Peyer's patch (tissue), 4 donors: Measurements from ENCODE around the gene SP8. TPM values are rescaled to one million over a fixed set of nuclear protein-coding genes. Genes with fewer than 3 reads are reported as not detected.

Experiments
- DNase-seq, 3 donors: peaks; one replicate each; pipeline ENCODE4 v3.0.0-alpha.2; 2017 to 2019
- H3K27ac ChIP-seq, 4 donors: fragments of 200-600 bp; sonication (generic); one replicate each; pipeline ENCODE4 v1.5.1; 2016 to 2019
- H3K27me3 ChIP-seq, 2 donors: fragments of 200-600 bp; sonication (generic); one replicate each; pipeline ENCODE4 v1.5.1; 2019
- H3K36me3 ChIP-seq, 3 donors: fragments of 200-600 bp; sonication (generic); one replicate each; pipeline ENCODE4 v1.5.1; 2016 to 2019
- H3K4me1 ChIP-seq, 4 donors: fragments of 200-600 bp; sonication (generic); one replicate each; pipeline ENCODE4 v1.5.1; 2016 to 2019
- H3K4me3 ChIP-seq, 4 donors: fragments of 200-600 bp; sonication (generic); 1 replicate in 3 of 4; 2 replicates in 1 of 4; pipeline ENCODE4 v1.5.1; 2016 to 2019; ENCODE audit warnings: mild to moderate bottlenecking in 1 of 4
- H3K9me3 ChIP-seq, 4 donors: fragments of 200-600 bp; sonication (generic); one replicate each; pipeline ENCODE4 v1.5.1; 2016 to 2019; ENCODE audit warnings: mild to moderate bottlenecking in 1 of 4
- CTCF ChIP-seq, 6 experiments: fragments of 450-650 bp in 4 of 6; fragments of 200-600 bp in 2 of 6; sonication (generic) in 1 of 6; IDR thresholded peaks; one replicate each; pipeline ENCODE4 v1.5.1; 2017 to 2019; ENCODE audit warnings: antibody characterized with exemption in 6 of 6, mild to moderate bottlenecking in 3 of 6, moderate library complexity in 1 of 6
- POLR2A ChIP-seq, 2 donors: fragments of 450-650 bp; IDR thresholded peaks; one replicate each; pipeline ENCODE4 v1.5.1; 2017; ENCODE audit warnings: antibody characterized with exemption in 2 of 2, mild to moderate bottlenecking in 2 of 2, moderate library complexity in 2 of 2
- total RNA-seq, 4 donors: library from RNA; depleted of rRNA; stranded (reverse); fragments of >200 nt; gene quantifications; one replicate each; pipeline ENCODE4 v1.1.0, GENCODE V29; 2016

The SP8 gene
- total RNA-seq, 4 donors from 2014 or later = 1.4 to 5.2 (median 3.6) TPM; not detected in 1

GRCh38 chr7:20783125-20783699 lies 3.5 kb downstream of the SP8 start:
- no peaks in the 10 kb centered on the region for H3K36me3 ChIP-seq
- peaks cover 0 to 40% (median 7%) of the 10 kb centered on the region in 4 donors for H3K4me1 ChIP-seq
- H3K9me3 ChIP-seq = no peaks in the 10 kb centered on the region
- peak overlapping the region in 2 of 4 donors; percentile 44 to 57 for H3K4me3 ChIP-seq
- DNase-seq = no peak
- H3K27ac ChIP-seq = peak overlapping the region in 1 of 4 donors; percentile 71
- TF ChIP-seq CTCF (IDR thresholded peaks at IDR 0.05) (no peak), POLR2A (IDR thresholded peaks at IDR 0.05) (no peak)
- peaks cover 8 to 46% of the 10 kb centered on the region in 2 donors for H3K27me3 ChIP-seq

DNA sequence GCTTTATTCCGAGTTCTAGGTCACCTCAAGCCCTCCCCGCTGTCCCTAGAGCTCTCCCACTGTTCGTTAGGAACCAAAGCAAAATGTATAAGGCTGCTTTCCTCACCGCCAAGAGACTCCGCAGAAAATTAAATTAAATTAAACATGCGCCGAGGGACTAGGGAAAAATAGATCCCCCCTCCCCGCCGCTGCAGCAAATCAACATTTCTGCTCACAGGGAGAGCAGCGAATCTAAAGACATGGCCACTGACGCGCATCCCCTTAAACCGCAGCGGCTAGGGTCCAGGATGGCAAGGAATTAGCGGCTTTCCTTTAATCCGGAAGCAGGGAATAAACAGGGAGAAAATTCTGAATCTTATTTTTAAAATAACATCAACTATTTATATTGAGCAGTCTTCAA lies 7.6 kb downstream of the SP8 start:
- DNase-seq = no peak
- H3K27me3 ChIP-seq = peaks cover 0 to 25% of the 10 kb centered on the region in 2 donors

DNA sequence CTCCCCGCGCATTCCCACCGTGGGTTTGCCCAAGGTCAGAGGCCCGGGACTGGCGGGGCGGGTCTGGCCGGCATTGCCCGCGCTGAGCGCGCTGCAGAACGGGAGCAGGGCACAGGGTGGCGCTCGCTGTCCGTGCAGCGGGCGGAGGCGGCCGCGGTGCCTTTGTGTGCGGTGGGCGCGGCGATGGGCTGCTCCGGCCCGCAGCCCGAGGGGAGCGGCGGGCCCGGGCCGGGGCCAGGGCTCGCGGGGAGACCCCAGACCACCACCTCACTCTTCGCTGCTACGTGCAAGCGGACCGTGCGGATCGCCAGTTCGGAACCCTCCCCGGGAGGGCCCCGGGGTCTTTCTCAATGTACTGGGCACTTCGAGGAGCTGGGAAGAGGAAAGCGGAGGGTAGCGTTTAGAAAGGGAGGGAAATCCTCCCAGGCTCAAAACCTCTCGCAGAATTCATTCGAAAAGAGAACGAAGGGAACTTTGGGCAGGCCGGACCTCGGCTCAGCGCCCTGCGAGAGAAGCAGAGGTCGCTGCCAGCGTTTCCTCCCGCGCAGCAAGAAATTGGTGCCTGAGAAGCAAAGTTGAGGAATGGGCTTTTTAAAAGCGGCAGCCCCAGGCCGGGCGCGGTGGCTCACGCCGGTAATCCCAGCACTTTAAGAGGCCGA lies 8.5 kb downstream of the SP8 start:
- no peaks in the 10 kb centered on the region for H3K9me3 ChIP-seq
- peaks cover 0 to 24% of the 10 kb centered on the region in 2 donors for H3K27me3 ChIP-seq
- TF ChIP-seq CTCF (IDR thresholded peaks at IDR 0.05) = peak in 4 of 6 experiments; percentile 32 to 81 (median 68)
- no peak for TF ChIP-seq POLR2A (IDR thresholded peaks at IDR 0.05)
- H3K4me1 ChIP-seq = peaks cover 0 to 10% (median 0%) of the 10 kb centered on the region in 4 donors
- peak overlapping the region in 2 of 4 donors; percentile 33 to 57 for H3K4me3 ChIP-seq
- H3K36me3 ChIP-seq = no peaks in the 10 kb centered on the region
- H3K27ac ChIP-seq = no peak overlapping the region
- peak in 1 of 3 donors; percentile 72 for DNase-seq

More for the DNA sequence above, 7.6 kb downstream of the SP8 start:
- Histone ChIP-seq H3K27ac (no peak overlapping the region), H3K4me3 (no peak overlapping the region), H3K36me3 (no peaks in the 10 kb centered on the region), H3K9me3 (no peaks in the 10 kb centered on the region), H3K4me1 (peaks cover 0 to 13% (median under 1%) of the 10 kb centered on the region in 4 donors)
- TF ChIP-seq CTCF (IDR thresholded peaks at IDR 0.05) (no peak), POLR2A (IDR thresholded peaks at IDR 0.05) (no peak)

DNA sequence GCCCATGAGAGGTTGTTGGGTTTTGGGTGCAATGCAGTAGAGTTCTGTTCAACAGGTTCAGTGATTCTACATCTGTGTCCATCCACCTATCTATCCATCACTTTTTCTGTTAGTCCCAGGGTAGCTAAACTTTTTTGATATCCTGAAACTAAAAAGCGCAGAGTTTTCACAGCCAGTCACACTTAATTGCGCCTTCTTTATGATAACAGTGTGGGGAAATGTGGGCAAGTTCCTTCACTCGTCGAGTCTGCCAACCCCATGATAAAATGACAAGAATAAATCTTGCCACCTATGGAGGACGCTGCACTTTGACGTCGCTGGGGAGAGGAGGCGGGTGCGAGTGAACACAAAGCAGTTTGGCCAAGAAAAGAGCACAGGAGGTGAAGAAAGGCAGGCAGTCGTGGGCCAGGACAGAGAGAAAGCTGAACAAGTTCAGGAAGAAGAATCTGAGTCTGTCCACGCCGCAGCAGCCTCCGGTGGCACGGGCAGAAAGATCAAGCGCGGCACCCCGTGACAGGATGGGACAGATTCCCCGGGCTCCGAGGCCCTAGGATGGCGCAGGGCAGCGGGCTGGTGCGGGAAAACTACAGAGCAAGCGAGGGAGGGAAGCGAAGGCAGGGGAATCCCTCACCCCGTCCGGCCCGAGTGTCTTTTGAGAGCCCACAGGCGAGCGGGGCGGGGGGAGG lies 9.2 kb downstream of the SP8 start:
- H3K4me3 ChIP-seq = peak overlapping the region in 2 of 4 donors; percentile 33 to 57
- H3K27ac ChIP-seq = no peak overlapping the region
- no peaks in the 10 kb centered on the region for H3K36me3 ChIP-seq
- no peaks in the 10 kb centered on the region for H3K9me3 ChIP-seq
- DNase-seq = no peak
- peaks cover 0 to 21% of the 10 kb centered on the region in 2 donors for H3K27me3 ChIP-seq
- H3K4me1 ChIP-seq = peaks cover 0 to 10% (median 0%) of the 10 kb centered on the region in 4 donors
- TF ChIP-seq POLR2A (IDR thresholded peaks at IDR 0.05) (no peak), CTCF (IDR thresholded peaks at IDR 0.05) (no peak)

DNA sequence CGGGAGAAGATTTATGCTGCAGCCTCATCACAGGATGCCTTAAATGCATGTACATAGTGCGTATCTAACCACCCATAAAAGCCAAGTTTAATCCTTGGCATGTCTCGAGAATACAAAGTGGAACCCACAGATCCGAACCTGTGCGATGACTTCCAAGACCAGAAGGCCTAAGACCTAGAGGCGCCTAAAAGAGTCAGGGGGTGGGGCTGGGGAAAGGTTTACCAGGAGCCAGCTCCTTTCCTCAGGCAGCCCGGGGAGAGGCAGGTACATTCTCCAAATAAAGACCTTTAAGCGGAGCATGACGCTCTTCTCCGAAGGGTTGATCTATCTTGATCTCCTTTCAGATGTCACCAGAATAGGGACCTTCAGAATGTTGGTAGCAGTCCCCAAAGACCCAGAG lies 9.7 kb downstream of the SP8 start:
- no peak overlapping the region for H3K4me3 ChIP-seq
- TF ChIP-seq CTCF (IDR thresholded peaks at IDR 0.05) = no peak
- no peak for TF ChIP-seq POLR2A (IDR thresholded peaks at IDR 0.05)
- peaks cover 0 to 20% of the 10 kb centered on the region in 2 donors for H3K27me3 ChIP-seq
- H3K36me3 ChIP-seq = no peaks in the 10 kb centered on the region
- H3K9me3 ChIP-seq = no peaks in the 10 kb centered on the region
- peaks cover 0 to 10% (median 0%) of the 10 kb centered on the region in 4 donors for H3K4me1 ChIP-seq
- H3K27ac ChIP-seq = no peak overlapping the region
- no peak for DNase-seq
